HepG2 (cell line): ENCODE measurements around the gene ST3GAL5. TPM values are rescaled to one million over a fixed set of nuclear protein-coding genes. Genes with fewer than 3 reads are reported as not detected.

Source experiments
- ATAC-seq: fragments of 200-7000 bp; cut with Tn5 transposase; 3 replicates; pipeline ENCODE4 v1.9.1; 2020; ENCODE audit warnings: mild to moderate bottlenecking, moderate library complexity
- BruUV-seq: library from RNA; stranded (reverse); fragments of 400-500 nt; replicated peaks from 2 replicates; lab custom pipeline; 2021; lab: Mats Ljungman, UMichigan
- CTCF ChIA-PET: fragments of 300-600 bp; formaldehyde crosslinking; extraction: SDS; loops from one replicate; lab custom pipeline; 2021; ENCODE audit warnings: low total read pairs, inconsistent platforms, low intra/inter-chr PET ratio; lab: Yijun Ruan, JAX
- POLR2A ChIA-PET: fragments of 350-600 bp; sonication (Branson Sonifier 250); formaldehyde crosslinking; loops from one replicate; lab custom pipeline; 2020; ENCODE audit warnings: antibody characterized with exemption, inconsistent platforms; lab: Yijun Ruan, JAX
- DNase-seq: peaks from one replicate; pipeline ENCODE4 v3.0.0-alpha.2; 2015; ENCODE audit warnings: low spot score
- FAIRE-seq: peaks from 3 replicates; lab custom pipeline; 2011; peaks lifted over from hg19 to GRCh38; lab: Jason Lieb, UNC
- H2AFZ ChIP-seq: one replicate; pipeline ENCODE4 v1.6.1; 2011; ENCODE audit warnings: low read length, inconsistent platforms
- H3K27ac ChIP-seq: fragments of 300-600 bp; 3 replicates; pipeline ENCODE4 v1.8.0; 2011; ENCODE audit warnings: mixed run types, mild to moderate bottlenecking, mixed read lengths, low read length, inconsistent platforms; ENCODE audit not compliant: insufficient read depth; ENCODE audit errors: extremely low read length
- H3K27me3 ChIP-seq, 2 experiments: fragments of 200-600 bp in 1 of 2; 2 replicates in 1 of 2; 3 replicates in 1 of 2; pipeline versions ENCODE4 v1.6.0 to v1.8.0; 2011; ENCODE audit warnings: low read length in 2 of 2, mild to moderate bottlenecking in 2 of 2, moderate library complexity in 2 of 2, inconsistent platforms in 1 of 2; ENCODE audit not compliant: insufficient read depth in 2 of 2, control insufficient read depth in 1 of 2
- H3K36me3 ChIP-seq, 2 experiments: fragments of 200-600 bp in 1 of 2; replicated peaks in 1 of 2; 2 replicates in 1 of 2; 3 replicates in 1 of 2; pipeline versions ENCODE4 v1.5.1 to v1.8.0; 2011; ENCODE audit warnings: low read length in 2 of 2, inconsistent platforms in 1 of 2; ENCODE audit not compliant: insufficient read depth in 2 of 2, control insufficient read depth in 1 of 2
- H3K4me1 ChIP-seq: 2 replicates; pipeline ENCODE4 v1.5.1; 2012; ENCODE audit warnings: low read length, inconsistent platforms; ENCODE audit not compliant: insufficient read depth
- H3K4me2 ChIP-seq: 2 replicates; pipeline ENCODE4 v1.6.0; 2011; ENCODE audit warnings: low read depth, low read length, inconsistent platforms
- H3K4me3 ChIP-seq, 3 experiments: fragments of 200-600 bp in 1 of 3; sonication (generic), shearing (Covaris generic) in 1 of 3; replicated peaks in 1 of 3; 2 replicates each; pipeline ENCODE4 v1.5.1; 2011 to 2016; ENCODE audit warnings: low read length in 3 of 3, inconsistent platforms in 2 of 3, low read depth in 2 of 3, mild to moderate bottlenecking in 2 of 3, control low read depth in 1 of 3, mixed read lengths in 1 of 3; ENCODE audit not compliant: insufficient read depth in 1 of 3
- H3K79me2 ChIP-seq: one replicate; pipeline ENCODE4 v1.6.1; 2011; ENCODE audit warnings: low read length, inconsistent platforms; ENCODE audit not compliant: insufficient read depth
- H3K9ac ChIP-seq: 2 replicates; pipeline ENCODE4 v1.6.0; 2011; ENCODE audit warnings: mild to moderate bottlenecking, low read depth, low read length, inconsistent platforms; ENCODE audit not compliant: insufficient read depth
- H3K9me3 ChIP-seq: 2 replicates; pipeline ENCODE4 v1.5.1; 2012; ENCODE audit warnings: mild to moderate bottlenecking, low read length
- H4K20me1 ChIP-seq: 2 replicates; pipeline ENCODE4 v1.6.0; 2011; ENCODE audit warnings: inconsistent platforms, mild to moderate bottlenecking, low read length, moderate library complexity; ENCODE audit not compliant: insufficient read depth
- IRF1 ChIP-seq: sonication (generic); formaldehyde crosslinking; IDR thresholded peaks from 2 replicates; pipeline ENCODE4 v1.4.0; 2020; ENCODE audit warnings: low read depth, mild to moderate bottlenecking, missing genetic modification reagents
- KDM1A ChIP-seq: IDR thresholded peaks from 2 replicates; pipeline ENCODE4 v1.6.1; 2016; ENCODE audit warnings: missing compliant biosample characterization
- KMT2B ChIP-seq: IDR thresholded peaks from 2 replicates; pipeline ENCODE4 v1.6.1; 2016; ENCODE audit warnings: missing genetic modification reagents, missing compliant biosample characterization
- ZBTB14 ChIP-seq: sonication (generic); formaldehyde crosslinking; IDR thresholded peaks from 2 replicates; pipeline ENCODE4 v1.4.0; 2020; ENCODE audit warnings: missing genetic modification reagents
- ZFP36L2 ChIP-seq: sonication (generic); formaldehyde crosslinking; IDR thresholded peaks from 2 replicates; pipeline ENCODE4 v1.4.0; 2020; ENCODE audit warnings: missing genetic modification reagents
- ZNF788 ChIP-seq: sonication (generic); formaldehyde crosslinking; IDR thresholded peaks from 2 replicates; pipeline ENCODE4 v1.5.0; 2020; ENCODE audit warnings: mild to moderate bottlenecking, missing genetic modification reagents, borderline replicate concordance
- WGBS: methylation state at CpG from one replicate; pipeline ENCODE4 v1.1.6; 2017; ENCODE audit warnings: low lambda C conversion rate; 5-methylcytosine and 5-hydroxymethylcytosine counted together
- in situ Hi-C: cut with HindIII; loops from 2 replicates; pipeline ENCODE4 v1.10.0; 2017; ENCODE audit warnings: low pct_unique_long_range_greater_than_20kb; ENCODE audit not compliant: extremely low pct_ligation_motif_present
- intact Hi-C: fragments of 100-400 bp; cut with micrococcal nuclease; formaldehyde crosslinking; loops from one replicate; pipeline ENCODE4 v1.10.0; 2022; ENCODE audit not compliant: unreplicated experiment
- polyA plus RNA-seq, 8 experiments: library from polyadenylated mRNA; depleted of rRNA in 3 of 8; stranded (reverse) in 7 of 8; unstranded in 1 of 8; fragments of >200 nt; fragmentation: Illumina TruSeq in 4 of 8; extraction: Trizol in 4 of 8; gene quantifications; 2 replicates each; pipeline versions ENCODE4 v1.2.1 to v1.2.3, GENCODE V29; 2011 to 2016; ENCODE audit warnings: low read depth in 4 of 8, missing spikeins in 1 of 8, mixed read lengths in 1 of 8; ENCODE audit not compliant: insufficient read depth in 1 of 8
- total RNA-seq, 5 experiments: library from RNA; depleted of rRNA; stranded (reverse); fragments of >200 nt; fragmentation: Illumina TruSeq; extraction: Trizol; gene quantifications; 2 replicates each; pipeline ENCODE4 v1.2.3, GENCODE V29; 2016; ENCODE audit warnings: low read depth in 1 of 5

ST3GAL5 gene
- total and polyA plus RNA-seq, 2 of the 13 experiments (the other 11 are each of a cell fraction or from before 2014, with no cell fraction given), result 1.3 to 2.0 TPM

GRCh38 chr2:85831735-85832134, 57.1 kb downstream of the ST3GAL5 start:
- CTCF ChIA-PET, result no interaction called here
- no peak for FAIRE-seq

More at GRCh38 chr2:85831735-85832134, 57.1 kb downstream of the ST3GAL5 start:
- in situ Hi-C loops (no loop called here), intact Hi-C loops (no loop called here)
- Histone ChIP-seq H3K36me3 (no peaks in the 10 kb centered on the region), H3K9ac (no peak overlapping the region), H3K9me3 (no peaks in the 10 kb centered on the region), H3K27me3 (peaks cover 0 to 8% of the 10 kb centered on the region in 2 experiments; a peak in 1 of 5 replicates), H3K27ac (no peak overlapping the region), H3K79me2 (no peaks in the 10 kb centered on the region), H3K4me2 (no peak overlapping the region), H3K4me1 (peaks cover 6% of the 10 kb centered on the region; the same call in 1 of the 2 replicates), H3K4me3 (no peak overlapping the region), H4K20me1 (no peaks in the 10 kb centered on the region), H2AFZ (no peak overlapping the region)
- ATAC-seq, result no peak
- BruUV-seq, result no TSS peak
- TF ChIP-seq ZFP36L2 (CRISPR knock-in tag) (no peak), ZNF788 (no peak), ZBTB14 (CRISPR knock-in tag) (no peak), KDM1A (CRISPR knock-in tag) (no peak), IRF1 (CRISPR knock-in tag) (no peak), KMT2B (CRISPR knock-in tag) (no peak)
- POLR2A ChIA-PET, result no interaction called here
- 10% methylated on average over 2 of the region's 2 CpGs for WGBS
- no peak for DNase-seq
